DMS114 treated with DMSO at 0.1 percent for 48 hours (cell line): ENCODE measurements around the gene PIK3C2G.

Source experiments
- DNase-seq: peaks from one replicate; lab custom pipeline; 2025; ENCODE audit not compliant: unreplicated experiment; lab: John Stamatoyannopoulos, UW

The PIK3C2G gene

DNA sequence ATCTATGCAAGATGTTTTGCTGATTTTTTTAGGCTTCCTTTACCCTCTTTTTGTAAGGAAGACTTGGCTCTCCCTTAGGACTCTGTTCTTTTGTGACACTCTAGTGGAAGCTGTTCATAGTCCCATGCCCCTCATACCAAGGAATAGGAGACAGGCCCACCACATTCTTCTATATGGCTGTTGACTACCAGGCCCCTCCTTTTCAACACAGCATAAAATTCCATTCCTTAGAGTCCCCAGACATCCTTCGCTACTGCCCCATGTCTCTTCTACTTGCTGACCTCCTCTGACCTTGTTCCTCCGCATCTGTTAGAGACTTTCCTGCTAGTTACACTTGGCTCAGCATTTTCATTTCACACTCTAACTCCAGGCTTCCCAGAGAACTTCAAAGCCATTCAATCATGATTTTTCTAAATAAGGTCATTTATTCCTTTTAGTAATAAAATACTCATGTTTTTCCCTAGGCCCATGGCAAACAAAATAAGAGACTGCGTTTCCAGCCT is 9.7 kb downstream of the PIK3C2G start:
- no peak for DNase-seq

DNA sequence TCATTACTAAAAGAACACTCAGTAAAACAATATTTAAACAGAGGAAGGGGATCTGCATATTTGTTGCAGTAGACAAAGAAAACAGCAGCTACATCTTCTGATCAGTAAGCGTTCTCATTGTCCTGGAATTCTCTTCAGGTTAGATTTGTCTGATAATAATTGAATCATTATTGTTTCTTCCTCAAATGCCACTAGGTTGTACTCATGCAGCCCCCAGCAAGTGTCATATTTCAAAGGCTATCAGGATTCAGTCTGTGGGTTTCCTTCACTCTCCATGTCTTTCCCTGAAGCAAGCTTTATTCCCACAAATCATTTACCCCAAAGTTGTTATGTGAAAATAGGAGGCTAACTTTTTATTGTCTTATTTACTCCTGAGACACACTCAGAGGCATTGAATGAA is 14.7 kb downstream of the PIK3C2G start:
- DNase-seq: no peak

- no peak for DNase-seq
Observed at GRCh38 chr12:18277196-18277595, 15.9 kb downstream of the PIK3C2G start.

- no peak for DNase-seq
Observed at GRCh38 chr12:18280728-18281127, 19.4 kb downstream of the PIK3C2G start.

- no peak for DNase-seq
Observed at GRCh38 chr12:18281941-18282340, 20.6 kb downstream of the PIK3C2G start.

DNA sequence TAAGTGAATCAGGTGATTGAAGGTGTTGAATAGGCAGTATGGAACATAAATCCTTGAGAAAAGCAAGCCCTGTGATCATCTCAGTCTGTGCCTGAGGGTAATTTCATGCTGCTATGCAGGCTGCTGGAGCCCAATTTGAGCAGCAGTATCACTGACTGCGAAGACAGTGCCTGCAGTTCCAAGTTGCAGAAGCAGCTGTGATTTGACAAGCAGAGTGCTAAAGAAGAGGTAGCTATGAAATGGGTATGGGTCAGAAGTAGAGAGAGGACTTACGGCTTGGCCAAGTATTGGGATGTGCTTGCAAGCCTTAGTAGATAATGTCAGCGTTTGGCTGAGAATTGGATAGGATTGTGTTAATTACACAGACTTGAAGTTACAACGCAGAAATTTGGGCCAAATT is 22.5 kb downstream of the PIK3C2G start:
- DNase-seq: no peak

GRCh38 chr12:18284386-18284785 is 23.1 kb downstream of the PIK3C2G start:
- DNase-seq: no peak

DNA sequence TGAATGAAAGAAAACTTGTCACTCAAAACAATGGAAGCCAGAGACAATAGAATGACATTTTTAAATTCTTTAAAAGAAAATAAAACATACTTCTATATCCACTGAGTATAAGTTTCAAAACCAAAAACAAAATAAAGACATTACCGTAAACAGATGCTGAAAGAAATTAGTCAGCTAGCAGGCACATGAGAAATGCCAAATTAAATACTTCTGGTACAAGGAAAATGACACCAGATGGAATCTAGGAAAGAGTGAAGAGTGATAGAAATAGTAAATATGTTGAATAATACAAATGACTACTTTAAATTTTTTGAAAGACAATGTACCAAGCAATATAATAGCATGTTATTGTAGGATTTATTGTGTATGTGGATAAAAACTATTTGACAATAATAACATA is 23.8 kb downstream of the PIK3C2G start:
- no peak for DNase-seq

DNA sequence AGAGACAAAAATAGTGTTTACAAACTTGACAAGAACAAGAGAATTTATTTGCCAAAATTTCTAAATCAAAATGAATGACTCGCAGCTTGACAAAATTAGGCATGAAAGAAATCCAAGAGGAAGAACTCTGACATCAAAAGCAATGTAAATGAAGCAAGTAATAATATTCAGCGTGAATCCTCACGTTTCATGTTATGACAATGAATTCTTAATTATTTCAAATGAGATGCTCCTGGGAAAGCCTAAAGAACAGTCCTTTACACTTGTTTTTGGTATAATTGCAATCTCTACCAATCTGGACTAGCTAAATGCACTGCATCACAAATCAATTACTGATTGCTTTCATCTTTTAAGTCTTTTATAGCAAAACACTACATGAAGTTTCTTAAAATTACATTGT is 29.1 kb downstream of the PIK3C2G start:
- DNase-seq: no peak

- no peak for DNase-seq
Observed at GRCh38 chr12:18294889-18295288, 33.6 kb downstream of the PIK3C2G start.

DNA sequence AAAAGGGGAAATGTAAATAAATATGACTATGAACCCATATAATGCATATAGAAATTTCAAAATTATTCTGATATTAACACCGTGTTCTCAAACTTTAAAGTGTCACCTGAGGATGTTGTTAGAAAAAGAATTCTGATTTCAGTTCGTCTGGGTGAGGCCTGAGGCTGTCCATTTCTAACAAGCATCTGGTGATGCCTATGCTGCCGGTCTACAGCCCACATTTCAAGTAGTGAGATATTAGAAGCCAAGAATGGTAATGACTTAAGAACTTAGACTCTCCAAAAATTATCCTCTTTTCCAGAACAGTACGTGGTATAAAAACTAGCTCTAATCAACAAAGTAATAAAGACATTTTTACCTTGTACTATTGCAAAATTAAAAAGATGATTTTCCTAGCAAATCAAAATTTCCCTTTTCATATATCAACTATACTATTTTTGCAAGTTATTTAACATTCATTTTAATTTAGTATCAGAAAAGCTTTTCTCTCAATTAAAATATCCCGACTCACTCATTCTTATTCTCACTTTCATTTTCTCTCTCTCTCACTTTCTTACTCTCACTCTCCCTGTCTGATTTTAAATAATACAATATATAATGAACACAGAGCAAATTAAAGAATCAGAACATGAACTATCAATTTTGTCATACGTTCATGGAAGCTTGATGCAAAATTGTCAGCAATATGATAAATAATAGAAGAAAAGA is 35.0 kb downstream of the PIK3C2G start:
- no peak for DNase-seq

DNA sequence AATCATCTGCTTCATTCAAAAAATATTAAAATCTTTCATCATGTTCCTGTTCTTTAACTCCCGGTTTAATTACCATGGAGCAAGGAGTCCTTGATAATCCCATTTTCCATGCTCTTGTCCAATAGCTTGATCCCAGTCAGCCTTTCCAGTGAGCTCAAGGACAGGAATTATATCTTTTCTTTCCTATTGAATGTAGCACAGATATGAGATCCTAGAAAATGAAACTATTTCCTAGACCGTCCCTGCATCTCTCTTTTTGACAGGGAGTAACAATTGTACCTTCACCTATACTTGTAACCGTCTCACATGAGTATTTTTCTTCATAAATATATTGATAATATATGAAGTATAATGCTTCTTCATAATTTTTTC is 35.6 kb downstream of the PIK3C2G start:
- no peak for DNase-seq

DNA sequence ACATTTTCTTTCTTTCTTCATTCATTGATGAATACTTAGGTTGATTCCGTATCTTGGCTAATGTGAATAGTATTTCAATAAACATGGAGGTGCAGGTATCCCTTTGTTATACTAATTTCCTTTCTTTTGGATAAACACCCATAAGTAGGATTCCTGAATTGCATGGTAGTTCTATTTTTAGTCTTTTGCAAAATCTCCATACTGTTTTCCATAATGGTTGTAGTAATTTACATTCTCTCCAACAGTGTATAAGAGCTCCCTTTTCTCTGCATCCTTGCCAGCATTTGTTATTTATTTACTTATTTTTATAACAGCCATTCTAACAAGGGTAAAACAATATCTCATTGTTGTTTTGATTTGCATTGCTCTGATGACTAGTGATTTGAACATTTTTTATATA is 36.6 kb downstream of the PIK3C2G start:
- DNase-seq: no peak

GRCh38 chr12:18302809-18303430 is 41.6 kb downstream of the PIK3C2G start:
- DNase-seq: no peak

- no peak for DNase-seq
Observed at GRCh38 chr12:18304609-18305008, 43.3 kb downstream of the PIK3C2G start.

DNA sequence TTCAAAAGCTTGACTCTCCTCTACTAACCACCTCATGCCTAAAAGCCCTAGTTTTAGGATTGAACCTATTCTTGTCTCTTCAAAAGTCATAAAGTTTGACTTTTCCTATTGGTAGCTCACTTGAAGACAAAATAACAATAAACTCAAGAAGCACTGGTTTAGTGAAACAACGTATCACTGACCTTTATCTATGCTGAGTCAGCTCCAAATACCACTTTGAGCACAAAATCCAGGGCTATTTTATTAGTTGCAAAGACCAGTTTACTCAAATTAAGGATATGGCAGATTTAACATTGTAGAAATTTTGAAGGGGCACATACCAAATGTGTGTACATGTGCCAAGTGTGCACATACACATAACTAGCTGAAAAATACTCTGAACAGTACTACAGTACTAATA is 45.0 kb downstream of the PIK3C2G start:
- no peak for DNase-seq

- DNase-seq: no peak
Observed at GRCh38 chr12:18313306-18313705, 52.0 kb downstream of the PIK3C2G start.

- DNase-seq: peak; percentile 23
Observed at GRCh38 chr12:18320036-18320617, 58.8 kb downstream of the PIK3C2G start.

- no peak for DNase-seq
Observed at GRCh38 chr12:18320976-18321375, 59.7 kb downstream of the PIK3C2G start.

DNA sequence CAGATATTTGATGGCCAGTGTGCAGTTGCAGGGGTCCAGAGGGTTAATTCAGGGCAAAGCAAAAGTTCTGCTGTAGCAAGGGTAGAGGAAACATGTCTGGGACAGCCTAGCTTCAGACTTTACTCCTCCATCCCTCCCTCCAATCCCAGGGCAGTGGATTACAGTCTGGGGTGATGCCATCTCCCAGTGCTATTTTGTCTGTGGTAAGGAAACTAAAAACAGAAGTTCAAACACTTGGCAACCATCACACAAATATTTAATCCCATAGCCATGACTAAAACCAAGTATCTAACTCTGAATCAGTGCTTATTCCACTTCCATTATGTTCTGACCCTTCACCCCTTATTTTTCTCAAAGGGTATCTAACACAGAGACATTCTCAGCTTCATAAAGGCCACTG is 61.8 kb downstream of the PIK3C2G start:
- DNase-seq: no peak

- no peak for DNase-seq
Observed at GRCh38 chr12:18327036-18327435, 65.7 kb downstream of the PIK3C2G start.

DNA sequence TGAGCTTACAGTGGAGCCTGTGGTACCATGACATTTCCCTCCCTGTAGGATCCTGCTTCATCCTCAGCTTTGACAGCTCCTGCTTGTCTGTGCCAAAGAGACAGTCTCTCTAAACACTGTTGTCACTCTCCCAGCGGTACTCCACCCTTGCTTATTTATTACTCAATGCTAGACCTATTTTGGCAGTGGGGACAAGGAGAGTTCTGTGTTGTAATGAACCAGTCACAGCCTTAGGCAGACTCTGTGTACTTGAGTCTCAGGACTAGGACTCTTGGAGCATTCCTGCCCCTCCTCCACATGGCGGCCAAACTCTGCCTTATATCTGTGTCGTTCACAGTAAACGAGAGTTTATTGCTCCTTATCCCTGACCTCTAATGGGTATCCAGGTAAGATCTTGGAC is 70.9 kb downstream of the PIK3C2G start:
- no peak for DNase-seq
